ENCODE measurements around the gene HNMT.
"Not testable (repeated sequence)": the region's sequence is repeated elsewhere in the genome, so short reads cannot be mapped to it uniquely, and the experiment has no call there.

Gene HNMT

GRCh38 chr2:138043588-138043987, 79.3 kb downstream of the HNMT start:
- DNase-seq (ENCODE audit: low read depth) = not testable (repeated sequence)

- DNase-seq (ENCODE audit: low read depth) = no peak
Observed at GRCh38 chr2:138058427-138058826, 94.2 kb downstream of the HNMT start.

- no peak for DNase-seq (ENCODE audit: low read depth)
Observed at GRCh38 chr2:138059487-138060300, 95.4 kb downstream of the HNMT start.

- no peak for DNase-seq (ENCODE audit: low read depth)
Observed at GRCh38 chr2:138060301-138060635, 96.0 kb downstream of the HNMT start.

GRCh38 chr2:138061961-138062360, 97.7 kb downstream of the HNMT start:
- DNase-seq (ENCODE audit: low read depth) = no peak

GRCh38 chr2:138063181-138063580, 98.9 kb downstream of the HNMT start:
- DNase-seq (ENCODE audit: low read depth) = no peak
